ENCODE results near the gene MTCH2.

Gene MTCH2

DNA sequence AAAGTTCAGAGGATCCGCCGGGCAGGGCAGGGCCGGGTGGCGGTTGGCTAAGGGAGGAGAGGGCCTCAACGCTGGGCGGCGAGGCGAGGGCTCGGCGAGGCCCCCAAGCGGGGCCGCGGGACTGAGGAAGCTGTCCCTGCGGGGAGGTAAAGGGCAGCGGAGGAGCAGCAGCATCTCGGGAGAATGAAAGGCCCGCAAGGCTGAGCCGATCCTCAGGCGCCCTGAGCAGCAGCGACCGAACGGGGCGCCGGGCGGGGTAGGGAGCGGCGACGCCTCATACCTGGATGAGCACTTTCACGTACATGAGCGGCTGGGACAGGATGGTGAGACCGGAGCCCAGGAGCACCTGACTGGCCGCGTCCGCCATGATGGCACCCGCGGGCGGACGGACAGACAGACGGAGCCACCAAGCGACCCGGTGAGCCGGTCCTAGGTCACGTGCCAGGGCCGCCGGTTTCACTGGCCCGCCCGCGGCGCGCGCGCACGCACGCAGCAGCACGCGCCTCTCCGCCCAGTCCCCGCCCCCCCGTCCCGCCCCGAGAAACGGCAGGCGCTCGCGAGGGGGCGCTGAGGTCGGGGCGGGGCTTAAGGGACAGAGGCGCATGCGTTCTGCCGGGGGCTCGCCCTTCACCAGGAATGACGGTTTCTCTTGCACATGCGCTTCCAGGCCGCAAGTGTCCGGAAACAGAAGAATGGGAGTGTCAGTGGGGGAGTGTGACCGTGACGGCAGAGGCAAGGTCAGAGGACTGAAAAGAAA is at the start of gene MTCH2:
Gene MTCH2 (minus strand): TSS at position 461 of the 757 bp plus-strand sequence. CDS start 94 bp downstream, at position 367.
- TF ChIP-seq GATA2 (IDR thresholded peaks at IDR 0.05; ENCODE audit: low read depth, low read length): no peak
- TF ChIP-seq GATA3 (IDR thresholded peaks at IDR 0.05; ENCODE audit: low read depth, low read length): no peak

DNA sequence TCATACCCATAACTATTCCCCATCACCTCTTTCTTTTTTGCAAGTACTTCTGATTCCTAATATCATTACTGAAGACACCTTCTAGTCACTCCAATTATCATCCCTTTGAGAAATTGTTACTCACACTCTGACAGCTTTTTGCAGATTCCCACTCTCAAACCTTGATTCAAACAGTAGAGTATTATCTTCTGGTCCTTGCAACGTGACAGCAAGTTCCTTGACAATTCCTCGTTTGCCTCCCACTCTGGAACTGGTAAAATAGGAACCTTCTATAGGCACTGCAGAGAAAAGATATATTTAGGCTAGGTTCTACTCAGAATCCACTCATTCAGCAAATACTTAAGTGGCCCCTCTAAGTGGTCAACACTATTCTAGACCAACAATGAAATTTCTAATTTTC is 49.6 kb upstream of the MTCH2 start:
- TF ChIP-seq GATA2 (IDR thresholded peaks at IDR 0.05; ENCODE audit: low read depth, low read length): no peak
- no peak for TF ChIP-seq GATA3 (IDR thresholded peaks at IDR 0.05; ENCODE audit: low read depth, low read length)

DNA sequence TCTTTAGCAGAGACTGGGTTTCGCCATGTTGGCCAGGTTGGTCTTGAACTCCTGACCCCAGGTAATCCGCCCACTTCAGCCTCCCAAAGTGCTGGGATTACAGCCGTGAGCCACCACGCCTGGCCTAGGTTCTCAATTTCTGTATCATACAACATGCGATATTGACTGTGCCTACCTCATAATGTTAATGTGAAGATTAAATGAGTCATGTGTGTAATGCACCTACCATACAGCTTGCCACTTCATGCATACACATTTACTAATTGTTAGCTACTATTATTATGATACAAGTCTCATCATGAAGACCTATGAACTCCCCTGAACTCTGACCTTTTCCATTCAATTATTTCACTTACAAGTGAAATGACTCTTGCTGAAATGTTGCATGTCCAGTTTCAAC is 47.1 kb upstream of the MTCH2 start:
- no peak for TF ChIP-seq GATA3 (IDR thresholded peaks at IDR 0.05; ENCODE audit: low read depth, low read length)
- TF ChIP-seq GATA2 (IDR thresholded peaks at IDR 0.05; ENCODE audit: low read depth, low read length): no peak

DNA sequence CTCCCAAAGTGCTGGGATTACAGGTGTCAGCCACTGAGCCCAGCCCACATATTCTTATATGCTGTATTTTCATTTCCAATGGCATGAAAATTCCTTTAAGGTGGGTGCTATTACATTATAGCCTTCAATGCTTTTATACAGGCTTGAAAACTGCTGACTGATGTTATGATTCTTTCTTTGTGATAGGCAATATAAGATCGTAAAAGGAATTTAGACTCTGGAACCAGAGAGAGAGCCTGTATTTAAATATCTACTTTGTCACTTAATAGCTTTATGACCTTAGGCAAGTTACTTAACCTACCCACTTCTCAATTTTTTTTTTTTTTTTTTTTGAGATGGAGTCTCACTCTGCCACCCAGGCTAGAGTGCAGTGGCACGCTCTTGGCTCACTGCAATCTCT is 46.6 kb upstream of the MTCH2 start:
- TF ChIP-seq GATA3 (IDR thresholded peaks at IDR 0.05; ENCODE audit: low read depth, low read length): no peak
- no peak for TF ChIP-seq GATA2 (IDR thresholded peaks at IDR 0.05; ENCODE audit: low read depth, low read length)

DNA sequence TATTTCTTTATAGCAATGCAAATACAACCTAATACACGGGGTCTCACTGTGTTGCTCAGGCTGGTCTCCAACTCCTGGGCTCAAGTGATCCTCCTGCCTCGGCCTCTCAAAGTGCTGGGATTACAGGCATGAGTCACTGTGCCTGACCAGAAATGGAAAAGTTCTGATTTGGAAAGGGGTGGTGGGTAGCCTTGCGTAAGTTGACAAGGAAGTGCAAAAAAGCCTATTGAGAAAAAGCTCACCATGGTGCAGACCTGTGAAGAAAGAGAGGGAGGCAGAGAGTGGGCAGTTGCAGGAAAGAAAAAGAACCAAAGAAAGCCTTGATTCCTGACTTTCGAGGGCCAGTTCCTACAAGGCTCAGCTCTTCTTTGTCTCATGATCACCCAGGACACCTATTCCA is 45.8 kb upstream of the MTCH2 start:
- TF ChIP-seq GATA3 (IDR thresholded peaks at IDR 0.05; ENCODE audit: low read depth, low read length) (no peak), GATA2 (IDR thresholded peaks at IDR 0.05; ENCODE audit: low read depth, low read length) (no peak)

DNA sequence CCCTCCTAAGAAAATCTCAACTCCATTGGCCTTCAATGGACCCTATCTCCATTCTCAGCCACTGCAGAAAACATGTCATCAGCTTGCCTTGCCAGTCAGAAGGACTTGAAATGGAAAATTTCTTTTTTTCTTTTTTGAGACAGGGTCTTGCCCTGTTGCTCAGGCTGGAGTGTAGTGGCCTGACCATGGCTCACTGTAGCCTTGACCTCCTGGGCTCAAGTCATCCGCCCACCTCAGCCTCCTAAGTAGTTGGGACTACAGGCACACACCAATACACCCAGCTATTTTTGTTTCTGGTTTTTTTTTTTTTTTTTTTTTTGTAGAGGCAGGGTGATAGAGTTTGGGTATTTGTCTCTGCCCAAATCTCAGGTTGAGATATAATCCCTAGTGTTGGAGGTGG is 43.8 kb upstream of the MTCH2 start:
- TF ChIP-seq GATA3 (IDR thresholded peaks at IDR 0.05; ENCODE audit: low read depth, low read length): no peak
- TF ChIP-seq GATA2 (IDR thresholded peaks at IDR 0.05; ENCODE audit: low read depth, low read length): no peak

DNA sequence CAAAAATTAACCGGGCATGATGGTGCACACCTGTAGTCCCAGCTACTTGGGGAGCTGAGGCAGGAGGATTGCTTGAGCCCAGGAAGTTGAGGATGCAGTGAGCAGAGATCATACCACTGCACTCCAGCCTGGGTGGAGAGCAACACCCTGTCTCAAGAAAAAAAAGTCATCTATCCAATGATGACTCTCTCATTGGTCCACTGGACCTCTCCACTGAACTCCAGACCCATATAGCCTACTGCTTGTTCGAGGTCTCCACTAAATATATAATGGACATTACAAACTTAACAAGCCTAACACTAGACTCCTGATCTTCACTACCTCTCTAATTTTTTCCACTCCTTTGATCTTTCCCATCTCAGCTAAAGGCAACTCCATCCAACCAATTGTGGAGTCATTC is 33.5 kb upstream of the MTCH2 start:
- no peak for TF ChIP-seq GATA2 (IDR thresholded peaks at IDR 0.05; ENCODE audit: low read depth, low read length)
- TF ChIP-seq GATA3 (IDR thresholded peaks at IDR 0.05; ENCODE audit: low read depth, low read length): no peak

DNA sequence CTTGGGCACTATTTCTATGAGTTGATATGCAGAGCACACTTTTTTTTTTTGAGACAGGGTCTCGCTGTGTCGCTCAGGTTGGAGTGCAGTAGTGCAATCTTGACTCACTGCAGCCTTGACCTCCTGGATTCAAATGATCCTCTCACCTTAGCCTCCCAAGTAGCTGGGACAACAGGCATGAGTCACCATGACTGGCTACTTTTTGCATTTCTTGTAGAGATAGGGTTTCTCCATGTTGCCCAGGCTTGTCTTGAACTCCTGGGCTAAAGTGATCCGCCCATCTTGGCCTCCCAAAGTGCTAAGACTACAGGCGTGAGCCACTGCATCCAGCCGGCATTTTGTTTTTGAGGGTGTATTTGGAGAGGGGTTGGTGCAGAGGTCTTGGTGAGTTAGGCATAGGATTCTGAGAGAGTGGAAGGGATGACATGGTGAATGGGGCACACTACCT is 29.9 kb upstream of the MTCH2 start:
- no peak for TF ChIP-seq GATA3 (IDR thresholded peaks at IDR 0.05; ENCODE audit: low read depth, low read length)
- TF ChIP-seq GATA2 (IDR thresholded peaks at IDR 0.05; ENCODE audit: low read depth, low read length): no peak

DNA sequence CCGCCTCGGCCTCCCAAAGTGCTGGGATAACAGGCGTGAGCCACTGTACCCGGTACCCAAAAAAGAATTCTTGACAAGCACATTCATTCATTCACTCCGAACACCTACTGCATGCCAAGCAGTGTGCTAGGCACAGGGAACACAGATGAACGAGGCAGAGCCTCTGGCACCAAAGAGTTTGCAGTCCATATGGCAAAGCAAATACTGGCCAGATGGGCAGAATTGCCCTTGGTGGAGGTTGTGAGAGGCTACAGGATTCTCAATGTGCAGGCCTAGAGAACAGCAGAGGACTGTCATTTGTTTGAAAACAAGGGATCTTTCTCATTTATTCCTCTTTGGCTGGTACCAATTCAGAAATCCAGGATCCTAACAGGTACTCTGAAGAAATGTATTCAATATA is 27.5 kb upstream of the MTCH2 start:
- TF ChIP-seq GATA3 (IDR thresholded peaks at IDR 0.05; ENCODE audit: low read depth, low read length) (no peak), GATA2 (IDR thresholded peaks at IDR 0.05; ENCODE audit: low read depth, low read length) (no peak)

DNA sequence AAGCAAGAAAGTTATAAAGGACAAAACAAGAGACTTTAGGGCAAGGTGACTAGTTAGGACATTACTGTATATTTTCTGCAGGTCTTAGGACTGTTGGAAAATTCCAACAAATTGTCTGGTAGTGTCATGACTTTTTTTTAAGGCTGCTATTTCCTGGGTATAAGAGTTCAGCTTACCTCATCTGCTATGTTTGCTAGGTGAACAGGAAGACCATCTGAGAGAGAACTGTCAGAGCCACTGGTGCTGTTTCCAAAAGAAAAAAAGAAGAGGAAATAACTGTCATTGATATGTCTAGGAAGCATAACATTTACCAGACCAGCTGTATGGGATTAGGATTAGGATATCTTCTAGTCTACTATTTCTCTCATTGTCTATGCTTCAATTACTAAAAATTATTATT is 26.3 kb upstream of the MTCH2 start:
- TF ChIP-seq GATA2 (IDR thresholded peaks at IDR 0.05; ENCODE audit: low read depth, low read length) (no peak), GATA3 (IDR thresholded peaks at IDR 0.05; ENCODE audit: low read depth, low read length) (no peak)

DNA sequence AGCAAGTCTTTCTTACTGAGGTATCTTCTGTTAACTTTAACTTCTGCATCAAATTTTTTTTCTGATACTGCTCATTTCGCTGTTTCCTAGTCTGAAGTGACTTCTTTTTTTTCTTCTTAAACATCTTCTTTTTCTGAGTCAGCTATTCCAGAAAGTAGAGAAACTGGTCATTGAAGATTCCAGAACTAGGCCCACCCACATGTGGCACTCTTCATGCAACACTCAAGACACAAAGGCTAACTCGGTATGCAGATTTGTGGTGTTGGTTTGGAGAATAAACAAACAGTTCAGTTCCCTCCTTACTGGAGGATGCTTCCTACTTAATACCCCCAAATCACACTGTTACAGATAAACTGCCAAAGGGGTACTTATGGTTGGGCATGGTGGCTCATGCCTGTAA is 25.2 kb upstream of the MTCH2 start:
- TF ChIP-seq GATA3 (IDR thresholded peaks at IDR 0.05; ENCODE audit: low read depth, low read length): no peak
- TF ChIP-seq GATA2 (IDR thresholded peaks at IDR 0.05; ENCODE audit: low read depth, low read length): no peak

DNA sequence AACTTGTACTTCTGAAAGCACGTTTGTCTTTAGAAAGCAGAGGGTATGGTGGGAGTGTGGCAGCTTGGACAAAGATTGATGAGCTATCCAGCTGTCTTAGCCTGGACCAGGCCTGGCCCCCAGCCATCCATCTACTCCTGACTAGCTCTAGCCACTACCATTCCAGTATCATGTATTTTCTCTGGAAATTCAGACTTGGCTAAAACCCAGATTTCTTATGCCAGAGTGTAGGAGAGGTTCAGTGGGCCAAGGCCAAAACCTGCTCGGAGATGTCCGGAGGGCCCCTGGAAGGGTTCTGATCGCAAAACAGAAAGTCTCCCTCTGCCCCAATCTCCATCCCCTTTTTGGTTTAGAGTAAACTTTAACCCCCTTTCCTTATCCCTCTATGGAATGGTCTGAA is 24.8 kb upstream of the MTCH2 start:
- TF ChIP-seq GATA3 (IDR thresholded peaks at IDR 0.05; ENCODE audit: low read depth, low read length) (no peak), GATA2 (IDR thresholded peaks at IDR 0.05; ENCODE audit: low read depth, low read length) (no peak)

DNA sequence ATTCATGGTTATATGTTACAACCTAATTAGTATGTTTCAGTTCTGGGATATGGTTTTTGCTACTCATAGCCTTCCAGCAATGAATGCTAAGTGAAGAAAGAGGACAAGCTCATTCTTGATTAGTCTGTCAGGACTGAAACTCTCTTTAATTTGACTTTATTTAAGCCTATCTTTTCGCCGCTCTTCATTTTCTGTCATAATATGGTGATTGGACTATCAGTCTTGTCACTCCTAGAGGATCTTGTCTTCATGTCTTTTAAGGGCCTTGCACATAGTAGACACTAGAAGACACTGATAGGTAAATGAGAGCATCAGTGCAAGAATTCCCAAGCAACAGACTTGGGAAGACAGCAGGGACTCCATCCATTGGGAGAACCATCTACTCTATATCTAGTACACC is 18.9 kb upstream of the MTCH2 start:
- TF ChIP-seq GATA2 (IDR thresholded peaks at IDR 0.05; ENCODE audit: low read depth, low read length): no peak
- no peak for TF ChIP-seq GATA3 (IDR thresholded peaks at IDR 0.05; ENCODE audit: low read depth, low read length)

DNA sequence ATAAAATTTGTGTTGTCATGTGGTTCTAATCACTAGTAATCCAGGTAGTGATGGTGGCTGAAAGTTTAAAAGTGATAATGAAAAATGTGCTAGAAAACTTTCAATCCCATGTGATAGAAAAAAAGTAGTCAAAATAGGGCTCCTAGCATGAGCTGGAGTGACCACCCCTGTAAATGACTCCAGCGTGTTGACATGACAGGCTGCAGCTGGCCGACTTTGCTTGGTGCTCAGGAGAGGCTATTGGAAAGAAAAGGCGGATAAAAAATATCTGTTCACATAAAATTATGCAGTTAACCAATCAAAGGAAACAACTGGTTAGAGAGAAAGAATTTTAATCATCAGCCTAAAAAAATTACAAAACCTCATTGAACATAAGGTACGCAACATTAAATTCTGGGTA is 16.9 kb upstream of the MTCH2 start:
- no peak for TF ChIP-seq GATA2 (IDR thresholded peaks at IDR 0.05; ENCODE audit: low read depth, low read length)
- no peak for TF ChIP-seq GATA3 (IDR thresholded peaks at IDR 0.05; ENCODE audit: low read depth, low read length)

DNA sequence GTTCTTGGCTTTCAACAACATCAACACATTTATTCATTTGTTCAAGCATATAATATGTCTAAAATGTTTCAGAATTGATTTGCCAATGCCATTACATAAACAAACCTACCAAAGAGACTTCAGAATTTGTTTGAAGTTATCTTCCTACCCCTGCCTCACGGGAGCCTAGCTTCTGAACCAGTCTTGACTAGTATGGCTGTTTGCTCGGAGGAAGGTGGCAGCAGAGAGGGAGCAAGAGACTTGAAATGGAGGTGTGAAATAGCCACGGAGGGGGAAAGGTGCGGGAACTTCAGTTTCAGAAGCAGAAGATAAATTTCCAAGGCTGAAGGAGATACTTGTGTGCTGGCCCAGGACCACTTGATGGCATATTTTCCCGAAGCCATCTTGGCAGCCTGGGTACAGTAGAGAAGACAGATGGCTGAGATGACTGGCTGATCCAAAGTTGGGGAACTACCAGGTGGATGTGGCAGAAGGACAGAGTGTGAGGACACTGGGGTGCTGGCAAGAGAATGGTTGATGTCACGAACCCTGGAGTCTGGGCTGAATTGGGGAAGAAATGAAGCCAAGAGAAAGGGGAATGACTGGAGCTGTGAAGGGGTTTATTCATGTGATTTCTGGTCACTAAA is 14.0 kb upstream of the MTCH2 start:
- TF ChIP-seq GATA3 (IDR thresholded peaks at IDR 0.05; ENCODE audit: low read depth, low read length) (no peak), GATA2 (IDR thresholded peaks at IDR 0.05; ENCODE audit: low read depth, low read length) (no peak)

Measured in SH-SY5Y (cell line).